HG03159 (cell line): ENCODE data around the gene DSTN.

Experiments used
- ATAC-seq: cut with Tn5 transposase; IDR thresholded peaks from one replicate; pipeline ENCODE4 v1.9.1; 2021; ENCODE audit warnings: mild to moderate bottlenecking, moderate library complexity; ENCODE audit not compliant: unreplicated experiment

DSTN gene

DNA sequence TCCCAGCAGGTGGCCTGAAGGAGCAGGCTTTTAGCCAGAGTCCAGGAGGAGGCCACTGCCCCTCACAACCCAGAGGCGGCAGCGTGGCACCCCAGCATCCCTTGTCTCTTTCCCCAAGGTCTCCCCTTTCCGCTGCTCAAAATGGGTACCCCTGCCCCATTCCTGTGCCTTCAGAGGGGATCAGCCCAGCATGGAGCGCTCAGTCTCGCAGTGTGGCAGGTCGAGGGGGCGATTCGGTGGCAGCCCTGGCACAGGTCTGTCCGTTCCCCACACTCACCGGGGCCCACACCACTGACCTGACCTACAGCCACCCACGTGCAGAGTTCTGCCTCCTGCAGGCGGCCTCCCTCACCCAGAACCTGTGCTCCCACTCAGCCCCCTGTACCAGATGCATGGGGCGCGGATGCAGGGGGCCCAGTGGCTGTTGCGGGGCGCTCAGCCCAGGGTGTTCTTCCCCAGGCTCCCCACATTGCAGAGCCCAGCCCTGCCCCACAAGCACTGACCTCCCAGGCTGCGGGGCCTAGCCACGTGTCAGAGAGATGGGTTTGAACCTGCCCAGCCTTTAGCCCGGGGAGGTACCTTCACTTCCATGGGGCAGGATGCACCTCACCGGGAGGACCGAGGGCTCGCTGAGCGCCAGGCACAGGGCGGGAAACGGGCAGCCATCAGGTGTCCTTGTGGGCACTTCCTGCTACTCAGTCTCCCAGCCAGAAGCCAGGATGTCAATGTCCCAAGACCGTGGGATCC, 41.8 kb downstream of the DSTN start:
- ATAC-seq: no peak

DNA sequence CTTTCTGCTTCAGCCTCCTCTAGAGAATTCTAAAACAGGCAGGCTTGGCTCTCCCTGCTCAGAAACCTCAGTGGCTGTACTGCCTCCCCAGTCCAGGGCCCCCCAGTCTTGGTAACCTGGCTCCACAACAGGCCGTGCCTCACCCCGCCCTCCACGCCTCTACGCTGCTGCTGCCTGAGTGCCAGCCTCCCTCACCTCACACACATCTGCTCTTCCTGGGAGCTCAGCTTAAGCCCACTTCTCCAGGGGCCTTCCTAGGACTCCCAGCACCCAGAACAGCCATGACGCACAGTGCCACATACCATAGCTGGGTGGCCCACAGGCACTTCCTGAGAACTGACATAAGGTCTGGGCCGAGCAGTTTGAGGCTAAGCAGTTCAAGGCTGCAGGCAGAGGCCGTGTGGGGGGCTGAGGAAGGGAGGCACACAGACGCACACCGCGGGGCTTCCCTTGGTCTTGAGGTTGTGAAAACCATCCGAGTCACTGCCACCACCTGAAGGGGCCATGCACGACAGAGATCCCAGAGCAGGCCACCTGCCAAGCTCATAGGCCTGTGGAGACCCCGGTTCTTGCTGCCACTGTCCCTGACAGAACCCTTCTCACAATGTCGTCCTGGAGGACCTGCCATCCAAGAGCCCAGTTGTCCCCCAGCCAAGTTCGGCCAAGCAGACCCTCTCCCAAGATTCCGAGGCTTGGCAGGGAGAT, 42.6 kb downstream of the DSTN start:
- no peak for ATAC-seq

DNA sequence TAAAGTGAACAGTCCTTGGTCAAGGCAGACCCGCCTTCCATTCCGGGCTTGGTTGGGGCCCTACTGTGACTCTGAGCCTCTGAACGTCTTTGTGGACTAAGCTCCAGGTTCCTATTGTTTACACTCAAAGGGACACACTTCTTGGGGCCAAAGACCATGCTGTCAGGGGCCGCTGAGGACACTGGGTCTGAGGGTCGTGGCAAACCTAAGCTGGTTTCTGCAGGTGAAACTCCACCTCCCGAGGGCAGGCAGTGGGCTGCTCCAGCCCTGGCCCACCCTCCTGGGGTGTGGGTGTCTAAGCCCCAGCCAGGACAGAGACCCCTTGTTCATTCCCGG, 43.1 kb downstream of the DSTN start:
- no peak for ATAC-seq

DNA sequence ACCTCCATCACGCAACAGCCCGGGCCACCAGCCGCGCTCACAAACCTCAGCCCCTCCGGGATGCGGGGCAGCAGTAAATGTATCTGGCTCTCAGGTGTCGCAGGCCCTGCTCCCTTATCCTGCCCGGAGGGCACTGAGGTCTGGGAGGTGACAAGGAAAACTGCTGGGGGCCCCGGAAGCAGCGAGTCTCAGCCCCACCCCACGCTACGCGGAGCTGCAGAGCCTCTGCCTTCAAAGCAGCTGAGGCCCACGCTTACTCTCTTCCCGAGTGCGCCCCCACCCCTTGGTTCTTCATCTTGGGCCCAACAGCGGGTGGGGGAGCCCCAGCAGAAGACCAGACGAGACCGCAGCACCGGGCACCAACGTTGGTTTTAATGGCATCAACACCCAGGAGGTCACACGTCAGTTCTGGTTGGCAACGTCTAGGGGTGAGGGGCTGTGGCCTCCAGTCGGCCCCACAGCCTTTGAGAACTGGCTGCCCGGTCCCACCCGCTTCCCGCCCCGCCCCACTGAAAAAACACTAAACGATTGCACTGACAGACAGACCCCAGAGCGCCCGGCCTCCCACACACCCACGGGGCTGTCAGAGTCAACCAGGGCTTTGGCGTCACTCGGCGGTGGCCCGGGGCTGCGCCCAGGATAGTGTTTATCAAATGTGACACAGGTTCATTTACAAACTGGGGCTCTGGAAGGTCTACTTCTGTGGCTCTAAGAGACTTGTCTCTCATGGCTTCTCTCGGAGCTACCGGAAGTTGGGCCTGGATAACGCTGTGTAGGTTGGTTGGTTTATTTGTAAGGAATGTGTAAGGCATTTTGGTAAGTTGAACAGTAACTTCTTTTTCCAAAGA, 43.7 kb downstream of the DSTN start:
- ATAC-seq: no peak

DNA sequence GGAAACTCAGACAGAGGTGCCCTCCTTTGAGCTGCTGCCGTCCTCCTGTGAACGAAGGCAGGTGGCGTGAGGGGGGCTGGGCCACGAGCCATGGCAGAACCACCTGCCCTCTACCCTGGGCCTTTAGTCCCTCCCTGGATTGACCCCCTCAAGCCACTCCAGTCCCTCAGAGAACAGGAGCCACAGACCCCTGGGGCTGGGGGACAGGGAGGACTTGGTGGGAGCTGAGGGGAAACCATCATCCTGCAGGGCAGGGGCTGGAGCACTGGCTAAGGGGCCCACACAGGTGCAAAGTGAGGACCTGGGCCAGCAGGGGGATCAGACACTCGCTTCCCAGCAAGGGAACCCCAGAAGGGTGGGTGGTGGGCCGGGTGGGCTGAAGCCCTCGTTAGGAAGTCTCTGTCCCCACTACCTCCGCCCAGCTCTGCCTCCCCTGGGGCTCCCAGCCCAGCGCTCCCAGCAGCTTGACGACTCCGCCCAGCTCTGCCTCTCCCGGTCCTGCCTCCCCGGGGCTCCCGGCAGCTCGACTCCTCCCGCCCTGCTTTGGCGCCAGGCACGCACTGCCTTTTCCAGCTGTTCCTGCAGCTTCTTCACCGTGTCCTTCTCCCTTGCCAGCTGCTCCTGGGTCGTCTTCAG, 44.4 kb downstream of the DSTN start:
- ATAC-seq: no peak

DNA sequence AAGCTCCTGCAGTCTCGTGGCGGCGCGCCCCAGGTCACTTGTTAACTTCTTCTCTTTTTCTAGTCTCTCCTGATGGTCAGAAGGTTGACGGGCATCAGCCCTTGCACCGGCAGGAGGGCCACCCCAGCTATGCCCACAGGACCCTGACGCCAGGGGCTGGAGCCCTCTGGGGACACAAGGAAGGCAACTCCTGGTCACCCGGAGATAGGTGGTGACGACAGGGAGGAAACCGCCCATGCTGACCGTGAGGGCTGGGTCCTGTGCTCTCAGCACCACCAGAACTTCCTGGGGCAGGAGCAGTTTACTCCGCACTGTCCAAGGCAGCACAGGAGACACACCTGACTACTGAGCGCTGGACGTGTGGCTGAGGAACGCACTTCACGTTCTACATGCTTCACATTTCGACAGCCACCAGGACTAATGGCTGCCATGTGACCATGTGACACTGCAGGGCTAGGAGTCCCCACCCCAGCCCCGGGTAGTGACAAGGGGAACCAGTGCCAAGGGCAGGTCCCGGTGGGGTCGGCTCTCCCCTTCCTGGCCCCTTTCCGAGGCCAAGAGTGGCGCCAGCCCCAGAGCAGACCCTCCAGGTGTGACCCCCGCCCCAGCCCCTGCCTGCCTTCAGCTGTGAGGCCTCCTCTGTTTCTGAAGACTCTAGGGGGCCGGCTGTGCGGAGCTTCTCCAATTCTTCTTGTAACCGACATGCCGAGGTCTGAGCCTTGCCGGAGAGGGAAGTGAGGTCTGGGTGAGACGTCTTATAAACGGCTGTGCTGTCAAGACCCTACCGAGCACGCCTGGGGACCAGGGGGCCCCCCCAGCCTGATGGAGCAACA, 45.2 kb downstream of the DSTN start:
- no peak for ATAC-seq

DNA sequence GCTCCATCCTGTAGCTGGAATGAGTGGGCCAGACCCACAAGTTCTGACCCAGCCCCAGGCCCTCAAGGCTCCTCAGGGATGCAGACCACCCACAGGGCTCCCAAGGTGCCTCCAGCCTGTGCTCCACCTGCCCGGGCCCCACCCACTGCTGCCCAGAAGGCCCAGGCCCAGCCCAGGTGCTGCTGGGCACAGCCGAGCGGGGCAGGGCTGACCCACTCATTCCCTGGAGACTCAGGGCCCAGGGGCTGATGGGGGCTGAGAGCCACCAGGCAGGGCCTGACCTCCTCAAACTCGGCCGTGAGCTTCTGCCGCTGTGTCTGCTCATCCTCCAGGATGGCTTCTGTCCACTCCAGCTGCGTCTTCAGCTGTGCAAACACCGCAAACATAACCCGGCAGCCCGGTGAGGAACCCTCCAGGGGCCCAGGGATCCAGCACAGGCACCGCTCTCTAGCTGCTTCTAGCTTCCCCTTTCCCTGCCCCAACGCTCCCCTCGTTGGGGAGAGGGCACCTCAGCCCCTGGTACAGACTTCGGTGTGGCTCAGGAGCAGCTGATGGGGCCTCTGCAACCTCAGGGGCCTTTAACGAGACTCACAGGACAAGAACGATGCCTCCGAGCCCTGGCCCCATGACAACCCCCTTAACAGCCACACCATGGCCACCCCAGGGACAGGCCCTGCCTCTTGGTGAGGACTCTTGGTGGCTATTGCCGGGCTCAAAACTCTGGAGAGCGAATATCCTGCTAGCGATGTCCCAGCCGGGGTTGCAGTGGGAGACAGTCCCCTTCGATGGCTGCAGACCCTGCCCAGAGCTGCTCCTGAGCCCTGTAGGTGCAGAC, 46.0 kb downstream of the DSTN start:
- no peak for ATAC-seq

DNA sequence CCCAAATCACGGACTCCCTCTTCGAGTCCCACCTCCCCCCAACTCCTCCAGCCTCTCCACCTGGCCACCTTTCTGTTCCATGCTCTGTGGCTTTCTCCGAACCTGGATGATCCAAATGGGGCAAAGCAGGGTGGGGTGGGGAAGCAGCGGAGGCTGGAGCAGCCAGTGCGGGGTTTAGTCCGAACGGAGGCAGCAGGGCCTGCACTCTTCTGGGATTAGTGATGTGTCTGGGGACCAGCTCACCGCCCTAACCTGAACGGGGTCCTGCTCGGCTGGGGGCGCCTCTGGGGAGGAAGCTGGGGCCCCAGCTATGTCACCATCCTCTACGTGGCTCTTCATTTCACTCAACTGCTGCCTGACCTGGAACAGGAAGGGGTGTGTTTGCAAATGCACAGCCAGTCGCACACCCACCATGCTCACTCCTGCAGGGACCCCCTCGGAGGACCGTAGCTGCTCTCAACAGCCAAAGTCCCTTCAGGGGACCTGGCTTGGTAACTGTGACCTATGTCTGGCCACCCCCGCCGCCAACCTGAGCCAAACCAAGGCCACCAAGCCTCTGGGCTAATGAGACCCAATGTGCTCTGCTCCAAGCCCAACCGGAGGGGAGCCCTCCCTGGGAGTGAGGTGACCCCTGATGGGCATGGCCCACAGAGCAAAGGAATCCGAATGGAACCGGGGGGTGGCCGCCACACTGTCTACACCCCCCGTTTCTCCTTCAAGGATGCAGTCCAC, 46.8 kb downstream of the DSTN start:
- no peak for ATAC-seq

DNA sequence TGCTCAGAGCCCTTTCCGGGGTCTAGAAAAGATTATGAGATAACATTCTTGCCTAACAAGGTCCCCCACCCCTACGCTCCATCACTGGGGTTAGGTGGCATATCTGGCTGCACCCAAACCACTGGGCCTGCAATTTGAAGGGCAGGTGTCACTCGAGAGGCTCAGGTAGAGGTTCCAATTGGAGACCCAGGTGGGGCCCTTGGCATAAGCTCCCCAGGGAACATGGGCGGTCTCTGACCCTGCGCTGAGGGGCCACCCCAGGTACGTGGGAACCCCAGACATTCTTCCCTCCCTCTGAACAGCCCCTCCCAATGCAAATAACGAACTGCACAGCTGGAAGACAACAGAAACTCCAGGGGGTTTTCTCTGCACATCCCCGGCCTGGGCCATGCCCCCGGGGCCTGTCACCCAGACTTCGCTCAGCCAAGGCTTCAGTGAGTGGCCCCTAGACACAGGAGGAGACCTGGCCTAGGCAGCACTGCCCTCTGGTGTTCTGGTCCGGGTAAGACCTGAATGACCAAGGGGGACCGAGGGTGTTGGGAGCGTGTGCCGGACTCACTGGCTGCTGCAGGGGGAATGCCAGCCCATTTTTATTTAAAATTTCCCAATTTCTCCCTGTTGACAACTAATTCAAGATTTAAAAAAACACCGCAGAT, 47.5 kb downstream of the DSTN start:
- ATAC-seq: no peak

DNA sequence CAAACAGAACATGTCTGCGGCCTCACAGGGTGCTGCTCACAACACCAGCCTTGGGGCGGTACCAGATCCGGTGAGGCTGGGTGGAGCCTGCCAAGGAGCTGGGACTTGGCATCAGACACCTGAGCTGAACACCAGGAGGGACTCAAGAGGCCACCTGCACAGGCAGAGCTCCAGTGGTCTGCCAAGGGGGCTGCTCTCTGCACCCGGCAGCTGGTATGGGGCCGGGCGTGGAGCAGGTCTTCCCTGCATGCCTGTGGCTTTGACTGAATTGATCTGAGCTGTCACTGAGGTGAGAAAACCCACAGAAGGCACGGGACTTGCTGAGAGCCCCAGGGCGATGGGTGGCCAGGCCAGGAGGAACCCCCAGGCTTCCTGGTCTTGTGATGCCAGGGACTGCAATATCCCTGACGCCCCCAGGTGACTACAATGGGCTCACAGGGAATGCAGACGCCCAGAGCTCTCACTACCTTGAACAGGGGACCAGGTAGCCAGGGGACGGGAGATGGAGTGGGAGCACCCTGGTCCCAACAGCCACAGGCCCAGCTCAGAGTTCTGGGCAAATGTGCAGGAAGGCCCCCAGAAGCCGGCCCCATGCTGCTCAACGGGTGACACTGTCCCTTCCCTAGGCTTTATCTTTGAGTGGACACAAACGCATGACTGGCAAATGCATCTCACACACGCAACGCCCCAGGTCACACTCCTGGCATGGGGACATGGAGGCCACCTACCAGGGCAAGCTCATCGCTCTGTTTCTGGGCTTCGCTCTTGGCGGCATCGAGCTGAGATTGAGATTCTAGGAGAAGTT, 48.2 kb downstream of the DSTN start:
- ATAC-seq: no peak

DNA sequence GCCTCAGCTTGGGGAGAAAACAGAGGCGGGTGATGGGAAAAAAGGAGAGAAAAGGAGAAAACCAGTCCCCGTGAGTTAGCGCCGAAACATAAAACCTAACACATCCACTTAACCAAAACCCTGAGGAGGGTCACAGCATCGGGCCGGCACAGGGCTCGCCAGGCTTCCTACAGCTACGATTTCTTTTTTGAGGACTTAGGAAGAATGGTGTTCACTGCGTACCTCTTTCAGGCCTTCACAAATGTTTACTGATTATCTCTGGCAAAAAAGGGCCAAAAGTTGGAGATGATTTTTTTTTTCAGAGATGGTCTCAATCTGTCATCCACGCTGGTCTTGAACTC, 48.8 kb downstream of the DSTN start:
- no peak for ATAC-seq

DNA sequence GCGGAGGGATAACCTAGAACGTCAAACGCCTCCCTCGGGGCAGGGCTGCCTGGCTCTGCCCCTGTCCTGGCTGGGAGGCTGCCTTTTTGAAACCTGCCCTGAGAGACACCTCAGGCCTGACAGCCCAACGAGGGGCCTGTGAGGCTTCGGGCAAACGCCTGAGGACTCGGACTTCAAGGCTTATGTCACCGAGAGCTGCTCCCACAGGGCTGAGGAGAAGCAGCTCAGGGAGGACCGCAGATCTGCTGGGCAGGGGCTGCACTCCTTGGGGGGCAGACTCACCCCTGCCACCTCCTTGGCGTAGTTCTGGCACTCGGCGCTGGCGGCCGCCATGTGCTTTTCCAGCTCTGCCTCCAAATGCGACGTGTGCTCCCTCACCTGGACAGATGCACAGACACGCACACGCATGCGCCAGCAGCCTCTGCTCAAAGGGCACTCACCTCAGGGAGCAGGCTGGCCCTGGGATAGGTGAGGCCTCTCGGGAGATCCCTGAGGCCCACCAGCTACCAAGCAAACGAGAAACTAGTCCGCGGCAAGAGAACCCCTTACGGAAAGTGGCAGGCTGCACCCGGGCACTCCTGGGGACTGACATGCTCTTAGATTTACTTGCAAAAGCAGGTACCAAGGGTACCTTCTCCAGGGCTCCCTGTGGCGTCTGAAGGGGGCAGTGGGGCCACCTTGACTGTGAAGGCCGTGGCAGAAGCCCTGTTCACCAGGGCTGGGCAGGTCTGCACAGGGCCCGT, 49.6 kb downstream of the DSTN start:
- no peak for ATAC-seq

DNA sequence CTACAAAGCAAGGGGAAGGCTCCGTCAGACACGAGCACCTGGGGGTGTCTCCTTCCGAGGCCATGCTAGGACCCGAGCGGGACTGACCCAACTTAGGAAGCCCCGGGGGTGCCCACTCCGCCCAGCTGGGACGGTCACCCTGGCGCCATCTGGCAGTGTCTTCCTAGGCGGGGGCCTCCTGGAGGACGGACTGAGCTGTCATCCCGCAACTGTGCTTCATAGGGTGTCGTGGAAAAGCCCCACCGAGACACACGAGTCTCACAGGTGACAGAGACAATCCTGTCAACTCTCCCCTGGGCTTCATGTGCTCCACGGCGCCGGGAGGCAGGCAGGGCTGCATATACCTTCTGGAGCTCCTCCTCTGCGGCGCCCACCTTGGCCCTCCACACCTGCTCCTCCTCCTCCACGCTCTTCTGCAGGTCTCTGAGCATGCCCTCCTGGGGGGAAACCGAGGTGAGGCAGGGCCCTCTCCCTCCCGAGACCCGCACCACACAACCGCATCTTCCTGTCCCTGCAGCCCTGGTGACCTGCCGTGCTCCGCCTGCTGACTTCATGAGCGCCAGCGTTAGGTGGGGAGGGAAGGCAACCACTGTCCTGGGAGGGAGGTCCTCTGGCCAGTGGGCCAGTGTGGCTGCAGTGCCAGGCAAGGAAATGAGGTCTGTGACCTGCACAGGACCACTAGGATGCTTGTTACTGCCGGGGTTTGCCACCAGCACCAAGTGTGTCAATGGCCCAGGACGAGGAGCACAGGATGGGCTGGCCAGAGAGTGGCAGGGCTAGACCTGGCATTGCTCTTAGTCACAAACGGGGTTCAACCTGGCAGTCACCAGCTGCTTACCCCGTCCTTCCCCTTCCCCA, 50.7 kb downstream of the DSTN start:
- ATAC-seq: no peak

DNA sequence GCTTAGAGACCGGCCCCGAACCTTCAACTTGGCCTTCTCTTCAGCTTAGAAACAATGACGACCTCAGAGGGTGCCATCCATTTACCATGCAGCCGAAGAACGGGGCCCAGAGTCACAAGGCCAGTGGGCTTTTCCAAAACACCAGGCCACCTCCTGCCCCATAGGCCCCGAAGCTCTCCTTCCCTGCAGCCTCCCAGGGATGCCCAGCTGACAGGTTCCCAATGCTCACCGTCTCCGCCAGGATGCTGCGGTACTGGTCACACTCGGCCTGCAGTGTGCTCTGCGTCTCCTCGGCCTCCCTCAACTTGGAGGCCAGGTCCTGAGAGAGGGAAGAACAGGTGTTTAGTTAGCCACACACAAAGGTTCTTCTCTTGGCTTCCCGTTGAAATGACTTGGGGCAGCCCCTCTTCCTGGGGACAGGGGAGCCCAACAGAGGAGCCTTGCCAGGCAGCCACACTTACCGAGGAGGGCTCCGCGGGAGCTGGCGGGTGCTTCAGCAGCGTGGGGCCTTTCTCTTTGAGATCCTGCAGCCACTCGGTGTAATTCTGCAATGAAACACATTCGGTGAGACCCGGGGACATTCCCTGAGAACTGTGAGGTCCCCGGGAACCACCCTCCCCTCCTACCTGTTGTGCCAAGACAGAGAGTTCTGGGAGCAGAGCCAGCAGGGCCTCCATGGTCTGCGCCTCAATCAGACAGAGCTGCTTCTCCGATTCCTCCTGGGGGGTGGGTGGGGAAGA, 51.5 kb downstream of the DSTN start:
- no peak for ATAC-seq

DNA sequence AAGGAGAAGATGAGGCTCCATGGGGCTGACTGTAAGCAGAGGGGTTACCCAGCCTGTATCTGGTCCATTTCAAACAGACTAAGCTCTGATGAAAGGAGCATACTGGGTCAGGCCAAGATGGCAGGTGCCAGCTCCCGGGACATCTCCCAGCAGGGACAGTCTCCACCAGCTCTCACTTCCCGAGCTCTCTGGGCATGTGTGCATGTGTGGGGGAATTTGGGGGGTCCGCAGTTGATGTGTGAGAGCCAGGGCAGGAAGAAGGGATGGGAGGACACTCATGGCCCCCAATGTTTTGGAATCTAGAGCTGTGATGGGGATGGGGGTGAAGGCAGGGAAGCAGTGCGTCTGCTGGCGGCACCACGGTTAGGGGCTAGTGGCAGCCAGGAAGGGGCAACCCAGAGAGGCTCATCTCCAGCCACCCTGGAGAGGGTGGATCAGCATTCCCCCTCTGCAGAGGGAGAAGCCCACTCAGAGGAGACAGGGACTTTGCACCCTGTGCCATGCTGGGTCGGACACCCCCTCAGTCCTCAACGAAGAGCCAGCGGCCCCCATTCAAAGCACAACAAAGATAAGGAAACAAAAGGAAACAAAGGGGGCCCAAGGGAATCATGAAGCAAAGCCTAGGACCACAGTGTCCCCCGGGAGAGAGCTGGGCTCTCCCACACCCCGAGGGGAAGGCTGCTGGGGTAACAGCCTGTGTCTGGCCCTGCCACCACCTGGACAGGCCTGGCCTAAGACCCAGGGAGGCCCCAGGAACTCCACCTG, 52.4 kb downstream of the DSTN start:
- ATAC-seq: no peak
